Trophoblast cell (in vitro differentiated cells and primary cell): ENCODE results near the gene CCN6.

Experiments
- DNase-seq, 2 donors: peaks; one replicate each; pipeline ENCODE4 v3.0.0-alpha.2; 2016
- H2AFZ ChIP-seq: 2 replicates; pipeline ENCODE4 v1.6.1; 2013; ENCODE audit warnings: low read length, moderate library complexity, mild to moderate bottlenecking; ENCODE audit not compliant: insufficient read depth, poor library complexity
- H2AK5ac ChIP-seq: 2 replicates; pipeline ENCODE4 v1.6.1; 2013; ENCODE audit warnings: mild to moderate bottlenecking, low read length
- H2BK120ac ChIP-seq: 2 replicates; pipeline ENCODE4 v1.6.1; 2013; ENCODE audit warnings: low read length, mild to moderate bottlenecking, moderate library complexity; ENCODE audit not compliant: insufficient read depth, poor library complexity
- H2BK12ac ChIP-seq: 2 replicates; pipeline ENCODE4 v1.6.1; 2013; ENCODE audit warnings: mild to moderate bottlenecking, low read length, moderate library complexity
- H2BK5ac ChIP-seq: 2 replicates; pipeline ENCODE4 v1.6.1; 2013; ENCODE audit warnings: low read length, low read depth, moderate library complexity, mild to moderate bottlenecking; ENCODE audit not compliant: poor library complexity
- H3K14ac ChIP-seq: 2 replicates; pipeline ENCODE4 v1.6.1; 2013; ENCODE audit warnings: mild to moderate bottlenecking, low read length
- H3K18ac ChIP-seq: 2 replicates; pipeline ENCODE4 v1.6.1; 2013; ENCODE audit warnings: mild to moderate bottlenecking, low read length
- H3K23ac ChIP-seq: 2 replicates; pipeline ENCODE4 v1.6.1; 2013; ENCODE audit warnings: low read length
- H3K27ac ChIP-seq: 2 replicates; pipeline ENCODE4 v1.5.1; 2013; ENCODE audit warnings: low read depth, mild to moderate bottlenecking, inconsistent platforms, low read length, moderate library complexity
- H3K27me3 ChIP-seq: 2 replicates; pipeline ENCODE4 v1.6.1; 2013; ENCODE audit warnings: inconsistent platforms, mild to moderate bottlenecking, low read length, moderate library complexity; ENCODE audit not compliant: insufficient read depth
- H3K36me3 ChIP-seq, 2 experiments: 1 replicate in 1 of 2; 2 replicates in 1 of 2; pipeline ENCODE4 v1.6.1; 2013; ENCODE audit warnings: low read length in 2 of 2, mild to moderate bottlenecking in 2 of 2, moderate library complexity in 1 of 2; ENCODE audit not compliant: insufficient read depth in 2 of 2, control insufficient read depth in 1 of 2
- H3K4ac ChIP-seq: 2 replicates; pipeline ENCODE4 v1.6.1; 2013; ENCODE audit warnings: low read depth, mild to moderate bottlenecking, low read length, moderate library complexity
- H3K4me1 ChIP-seq, 2 experiments: 1 replicate in 1 of 2; 2 replicates in 1 of 2; pipeline ENCODE4 v1.6.1; 2013; ENCODE audit warnings: low read length in 2 of 2, mild to moderate bottlenecking in 2 of 2, moderate library complexity in 1 of 2; ENCODE audit not compliant: insufficient read depth in 2 of 2, control insufficient read depth in 1 of 2
- H3K4me2 ChIP-seq: 2 replicates; pipeline ENCODE4 v1.6.1; 2013; ENCODE audit warnings: inconsistent platforms, mild to moderate bottlenecking, low read length, moderate library complexity
- H3K4me3 ChIP-seq: 2 replicates; pipeline ENCODE4 v1.5.1; 2013; ENCODE audit warnings: mild to moderate bottlenecking, low read depth, low read length, inconsistent platforms
- H3K79me1 ChIP-seq: one replicate; pipeline ENCODE4 v1.6.1; 2013; ENCODE audit warnings: low read length
- H3K79me2 ChIP-seq: 2 replicates; pipeline ENCODE4 v1.6.1; 2013; ENCODE audit warnings: low read length, mild to moderate bottlenecking; ENCODE audit not compliant: control insufficient read depth, insufficient read depth, poor library complexity
- H3K9ac ChIP-seq: 2 replicates; pipeline ENCODE4 v1.6.1; 2013; ENCODE audit warnings: mild to moderate bottlenecking, low read length
- H3K9me3 ChIP-seq: 2 replicates; pipeline ENCODE4 v1.6.1; 2013; ENCODE audit warnings: low read depth, mild to moderate bottlenecking, control low read depth, inconsistent platforms, low read length; ENCODE audit not compliant: insufficient read depth
- H4K12ac ChIP-seq: 2 replicates; pipeline ENCODE4 v1.6.1; 2013; ENCODE audit warnings: low read depth, mild to moderate bottlenecking, low read length, moderate library complexity
- H4K8ac ChIP-seq: 2 replicates; pipeline ENCODE4 v1.6.1; 2013; ENCODE audit warnings: low read depth, mild to moderate bottlenecking, low read length, moderate library complexity
- H4K91ac ChIP-seq: one replicate; pipeline ENCODE4 v1.6.1; 2013; ENCODE audit warnings: low read depth, mild to moderate bottlenecking, low read length, moderate library complexity
- WGBS: extraction: QIAGEN DNeasy Blood & Tissue Kit; methylation state at CpG from one replicate; pipeline ENCODE4 v1.1.7; 2013; ENCODE audit warnings: missing lambda C conversion rate; ENCODE audit not compliant: insufficient read length, insufficient coverage; ENCODE audit errors: extremely low coverage; 5-methylcytosine and 5-hydroxymethylcytosine counted together

CCN6 gene

GRCh38 chr6:112081569-112081968 lies 27.7 kb downstream of the CCN6 start:
- Histone ChIP-seq H3K9me3 (no peaks in the 10 kb centered on the region), H3K27ac (no peak overlapping the region), H2BK120ac (no peak overlapping the region), H2BK5ac (no peak overlapping the region), H3K27me3 (no peaks in the 10 kb centered on the region), H3K4me3 (no peak overlapping the region), H3K14ac (no peak overlapping the region), H3K23ac (no peak overlapping the region), H3K36me3 (no peaks in the 10 kb centered on the region), H2BK12ac (no peak overlapping the region), H3K79me1 (no peaks in the 10 kb centered on the region), H3K4ac (no peak overlapping the region), H2AK5ac (no peak overlapping the region), H3K4me1 (no peaks in the 10 kb centered on the region), H4K8ac (no peak overlapping the region), H3K4me2 (no peak overlapping the region), H2AFZ (no peak overlapping the region), H4K91ac (no peak overlapping the region), H4K12ac (no peak overlapping the region), H3K79me2 (no peaks in the 10 kb centered on the region), H3K9ac (no peak overlapping the region), H3K18ac (no peak overlapping the region)
- WGBS, result no CpG with 5 or more reads among the region's 4 CpGs
- DNase-seq, result no peak

- Histone ChIP-seq H2BK120ac (no peak overlapping the region), H3K9me3 (no peaks in the 10 kb centered on the region), H3K18ac (no peak overlapping the region), H3K79me2 (no peaks in the 10 kb centered on the region), H2BK12ac (no peak overlapping the region), H2AFZ (no peak overlapping the region), H4K8ac (no peak overlapping the region), H2BK5ac (no peak overlapping the region), H3K4me1 (no peaks in the 10 kb centered on the region), H3K14ac (no peak overlapping the region), H3K9ac (no peak overlapping the region), H3K4me2 (no peak overlapping the region), H3K23ac (no peak overlapping the region), H4K12ac (no peak overlapping the region), H4K91ac (no peak overlapping the region), H3K27me3 (no peaks in the 10 kb centered on the region), H3K4ac (no peak overlapping the region), H3K36me3 (no peaks in the 10 kb centered on the region), H3K27ac (no peak overlapping the region), H3K79me1 (no peaks in the 10 kb centered on the region), H3K4me3 (no peak overlapping the region), H2AK5ac (no peak overlapping the region)
- WGBS, result no CpG with 5 or more reads among the region's 8 CpGs
- no peak for DNase-seq
Measured at GRCh38 chr6:112085286-112086065, 31.6 kb downstream of the CCN6 start.

DNA sequence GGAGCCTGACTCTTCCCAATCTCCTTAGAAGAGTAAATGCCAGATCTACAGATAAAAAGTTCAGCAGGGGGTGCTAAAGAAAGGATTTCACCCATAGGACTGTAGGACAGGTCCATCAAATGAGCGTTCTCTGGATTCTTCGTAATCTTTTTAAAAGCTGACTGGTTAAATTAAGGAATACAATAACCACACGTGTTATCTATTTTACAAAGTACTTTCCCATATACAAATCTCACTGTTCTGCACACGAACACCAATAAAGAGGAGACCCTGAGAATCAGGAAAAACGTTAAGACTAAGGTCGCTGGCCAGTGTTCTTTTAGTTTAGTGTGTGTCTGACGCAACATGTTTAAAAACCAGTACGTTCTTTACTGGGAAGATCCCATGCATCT lies 32.8 kb downstream of the CCN6 start:
- no CpG with 5 or more reads among the region's 8 CpGs for WGBS
- Histone ChIP-seq H2BK12ac (no peak overlapping the region), H3K4me1 (no peaks in the 10 kb centered on the region), H3K23ac (no peak overlapping the region), H2AFZ (no peak overlapping the region), H3K27me3 (no peaks in the 10 kb centered on the region), H3K79me2 (no peaks in the 10 kb centered on the region), H3K9me3 (no peaks in the 10 kb centered on the region), H3K18ac (no peak overlapping the region), H2BK120ac (no peak overlapping the region), H2AK5ac (no peak overlapping the region), H3K27ac (no peak overlapping the region), H4K91ac (no peak overlapping the region), H4K8ac (peak overlapping the region; percentile 56), H3K79me1 (no peaks in the 10 kb centered on the region), H2BK5ac (no peak overlapping the region), H3K4me3 (peak overlapping the region; percentile 77), H4K12ac (no peak overlapping the region), H3K4me2 (peak overlapping the region; percentile 62), H3K4ac (no peak overlapping the region), H3K36me3 (no peaks in the 10 kb centered on the region), H3K9ac (no peak overlapping the region), H3K14ac (no peak overlapping the region)
- peak in 1 of 2 donors; percentile 62 for DNase-seq

DNA sequence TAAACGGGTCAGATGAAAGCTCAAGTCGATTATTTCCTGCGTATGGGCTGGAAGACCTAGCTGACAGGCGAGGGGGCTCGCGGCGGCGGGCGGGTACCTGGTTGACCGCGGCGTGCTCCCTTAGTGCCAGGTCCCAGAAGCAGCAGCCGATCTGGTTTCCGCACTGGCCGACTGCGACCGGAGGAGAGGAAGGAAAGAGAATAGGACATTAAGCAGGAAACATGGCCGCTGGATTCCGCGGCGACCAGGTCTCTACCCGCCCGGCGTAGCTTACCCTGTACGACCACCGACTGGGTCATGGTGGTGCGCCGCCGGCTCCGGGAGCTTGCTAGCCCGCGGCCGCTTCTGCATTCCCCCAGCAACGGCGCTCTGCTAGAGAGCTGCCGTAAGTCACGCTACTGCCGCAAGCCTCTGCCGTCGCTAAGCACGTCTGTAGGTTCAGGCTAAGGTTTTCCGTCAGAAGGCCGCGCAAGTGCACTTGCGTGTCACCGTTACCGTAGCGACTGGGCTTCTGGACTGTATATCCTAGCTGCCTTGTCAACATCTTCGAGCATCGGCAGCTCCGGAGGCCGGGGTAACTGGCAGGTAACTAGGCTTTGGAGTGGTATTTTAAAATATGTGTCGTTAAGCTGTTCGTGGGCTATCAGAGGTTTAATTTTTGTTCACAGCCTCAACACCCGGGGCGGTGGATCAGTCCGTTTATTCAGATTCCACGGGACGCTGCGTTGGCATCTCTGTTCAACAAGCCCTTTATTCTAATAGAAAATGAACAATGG lies 33.4 kb downstream of the CCN6 start, which contains the start of the genes FAM229B and TUBE1:
Gene FAM229B (plus strand): TSS at position 456 of the 776 bp plus-strand sequence. CDS start 11,693 bp downstream, outside the sequence.
Gene TUBE1 (minus strand): TSS at position 347 of the 776 bp plus-strand sequence. CDS start 48 bp downstream, at position 299.
- H4K91ac ChIP-seq, result peak within 1 kb of the TSS; percentile 53
- H3K4me2 ChIP-seq, result peak within 1 kb of the TSS; percentile 73
- DNase-seq, result peak; percentile 95 to 96
- H3K4me1 ChIP-seq, result no peaks in the 10 kb centered on the region
- H3K27ac ChIP-seq, result peak within 1 kb of the TSS; percentile 31
- H3K36me3 ChIP-seq, result no peaks in the 10 kb centered on the region
- no peaks in the 10 kb centered on the region for H3K79me2 ChIP-seq
- WGBS, result no CpG with 5 or more reads among the region's 60 CpGs
- no peak within 1 kb of the TSS for H2BK5ac ChIP-seq
- H3K18ac ChIP-seq, result no peak within 1 kb of the TSS
- peak within 1 kb of the TSS; percentile 64 for H4K8ac ChIP-seq
- no peak within 1 kb of the TSS for H2AK5ac ChIP-seq
- no peak within 1 kb of the TSS for H2BK12ac ChIP-seq
- no peak within 1 kb of the TSS for H3K4ac ChIP-seq
- peak within 1 kb of the TSS; percentile 51 for H2AFZ ChIP-seq
- no peaks in the 10 kb centered on the region for H3K9me3 ChIP-seq
- H2BK120ac ChIP-seq, result no peak within 1 kb of the TSS
- peak within 1 kb of the TSS; percentile 77 for H3K4me3 ChIP-seq
- H3K27me3 ChIP-seq, result no peaks in the 10 kb centered on the region
- H3K9ac ChIP-seq, result no peak within 1 kb of the TSS
- H3K23ac ChIP-seq, result no peak within 1 kb of the TSS
- peak within 1 kb of the TSS; percentile 36 for H3K14ac ChIP-seq
- H4K12ac ChIP-seq, result peak within 1 kb of the TSS; percentile 21
- no peaks in the 10 kb centered on the region for H3K79me1 ChIP-seq
